Activated naive CD8-positive, alpha-beta T cell treated with anti-CD3 and anti-CD28 coated beads for 36 hours (primary cell): Measurements from ENCODE around the gene PHACTR3. TPM values are rescaled to one million over a fixed set of nuclear protein-coding genes. Genes with fewer than 3 reads are reported as not detected.

Source experiments
- DNase-seq: peaks from one replicate; pipeline ENCODE4 v3.0.0; 2021
- H3K27ac Mint-ChIP-seq: one replicate; pipeline ENCODE4 v1.8.0; 2022; ENCODE audit warnings: mild to moderate bottlenecking, moderate library complexity, mixed read lengths
- H3K27me3 Mint-ChIP-seq: one replicate; pipeline ENCODE4 v1.8.0; 2022; ENCODE audit warnings: mild to moderate bottlenecking, mixed read lengths
- H3K36me3 Mint-ChIP-seq: one replicate; pipeline ENCODE4 v1.8.0; 2021; ENCODE audit warnings: mild to moderate bottlenecking, mixed read lengths
- H3K4me1 Mint-ChIP-seq: one replicate; pipeline ENCODE4 v1.8.0; 2021; ENCODE audit warnings: mixed read lengths
- H3K4me3 Mint-ChIP-seq: one replicate; pipeline ENCODE4 v1.8.0; 2022; ENCODE audit warnings: mild to moderate bottlenecking, moderate library complexity, mixed read lengths
- H3K9me3 Mint-ChIP-seq: one replicate; pipeline ENCODE4 v1.8.0; 2022; ENCODE audit warnings: mixed read lengths
- total RNA-seq, 2 experiments: library from RNA; stranded (reverse); gene quantifications; one replicate each; pipeline ENCODE4 v1.2.3, GENCODE V29; 2021

Gene PHACTR3
- total RNA-seq, 2 experiments from 2014 or later = not detected

DNA sequence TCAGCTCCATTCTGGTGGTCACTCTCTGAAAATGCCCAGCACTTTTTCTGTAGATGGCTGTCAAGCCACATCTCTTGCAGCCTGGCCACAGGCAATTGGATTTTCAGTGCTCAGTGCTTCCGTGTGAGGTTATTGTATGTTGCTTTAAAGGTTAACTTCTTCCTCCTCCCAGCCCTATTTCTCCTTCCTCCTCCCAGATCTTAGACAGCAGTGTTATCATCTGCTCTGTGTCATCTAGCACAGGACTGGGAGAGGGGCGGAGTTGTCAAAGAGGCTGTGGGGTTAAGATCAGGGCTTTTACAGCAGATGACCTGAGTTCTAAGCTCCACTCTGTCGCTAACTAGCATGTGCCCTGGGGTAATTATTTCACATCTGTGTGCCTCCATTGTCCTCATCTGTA, 129.0 kb downstream of the PHACTR3 start:
- H3K9me3 Mint-ChIP-seq = no peaks in the 10 kb centered on the region
- no peaks in the 10 kb centered on the region for H3K27me3 Mint-ChIP-seq
- DNase-seq = no peak
- H3K4me1 Mint-ChIP-seq = no peaks in the 10 kb centered on the region
- H3K27ac Mint-ChIP-seq = no peak overlapping the region
- H3K36me3 Mint-ChIP-seq = no peaks in the 10 kb centered on the region
- H3K4me3 Mint-ChIP-seq = no peak overlapping the region

DNA sequence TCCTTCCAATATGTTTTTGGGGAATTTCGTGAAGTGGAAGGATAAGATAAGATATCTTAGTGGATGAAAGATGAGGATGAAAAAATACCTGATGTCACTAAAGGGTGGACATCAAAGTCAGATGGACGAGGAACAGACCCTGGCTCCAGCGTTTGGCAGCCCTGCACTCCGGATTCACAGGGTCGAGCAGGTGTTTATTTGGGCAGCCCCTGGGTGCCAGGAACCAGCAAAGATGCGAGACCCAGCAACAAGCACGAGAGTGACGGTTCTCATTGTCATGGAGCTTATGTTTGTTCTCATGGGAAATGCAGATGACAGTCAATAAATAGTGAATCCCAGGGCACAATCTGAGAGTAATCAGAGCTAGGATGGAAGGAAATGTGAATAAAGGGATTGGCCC, 131.1 kb downstream of the PHACTR3 start:
- Mint-ChIP-seq H3K27ac (no peak overlapping the region), H3K9me3 (no peaks in the 10 kb centered on the region), H3K4me1 (no peaks in the 10 kb centered on the region), H3K27me3 (no peaks in the 10 kb centered on the region), H3K4me3 (no peak overlapping the region), H3K36me3 (no peaks in the 10 kb centered on the region)
- DNase-seq = no peak

DNA sequence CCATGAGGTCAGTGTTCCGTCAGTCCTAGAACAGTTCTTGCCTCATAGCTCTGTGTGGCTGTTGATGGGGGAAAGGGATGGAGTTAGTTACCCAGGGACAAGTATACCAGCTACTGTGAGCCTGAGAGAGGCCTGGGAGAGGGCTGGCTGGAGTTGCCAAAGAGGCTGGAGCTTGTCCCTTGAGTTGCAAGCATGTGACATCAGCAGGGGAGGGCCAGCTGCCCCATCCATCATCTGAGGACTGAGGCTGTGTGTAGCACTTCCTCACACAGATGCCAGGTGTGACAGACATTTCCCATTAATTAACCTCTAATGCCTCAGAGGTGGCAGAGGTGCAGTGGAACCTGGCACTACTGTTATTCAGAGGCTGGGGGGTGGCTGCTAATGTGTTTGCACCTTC, 131.6 kb downstream of the PHACTR3 start:
- Mint-ChIP-seq H3K4me3 (no peak overlapping the region), H3K36me3 (no peaks in the 10 kb centered on the region), H3K27me3 (no peaks in the 10 kb centered on the region), H3K27ac (no peak overlapping the region), H3K4me1 (no peaks in the 10 kb centered on the region), H3K9me3 (no peaks in the 10 kb centered on the region)
- DNase-seq = no peak

DNA sequence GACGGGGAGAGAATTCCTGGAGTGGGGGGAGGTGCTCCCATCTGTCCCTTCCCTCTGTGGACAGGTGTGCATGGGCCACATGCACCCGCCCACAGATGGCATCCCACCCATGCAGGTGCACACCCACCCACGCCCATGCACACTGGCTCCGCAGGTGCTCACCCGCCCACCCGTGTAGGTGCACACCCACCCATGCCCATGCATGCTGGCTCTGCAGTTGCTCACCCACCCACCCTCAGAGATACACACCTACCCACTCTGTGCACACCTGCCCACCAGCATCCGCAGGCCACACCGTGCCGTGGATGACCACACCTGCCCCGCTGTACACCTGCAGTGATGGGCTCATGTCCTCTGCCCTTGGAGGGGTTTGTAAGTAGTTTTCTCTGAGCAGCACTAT, 132.0 kb downstream of the PHACTR3 start:
- DNase-seq = no peak
- Mint-ChIP-seq H3K9me3 (no peaks in the 10 kb centered on the region), H3K4me1 (no peaks in the 10 kb centered on the region), H3K27ac (no peak overlapping the region), H3K36me3 (no peaks in the 10 kb centered on the region), H3K4me3 (no peak overlapping the region), H3K27me3 (peaks cover under 1% of the 10 kb centered on the region)

DNA sequence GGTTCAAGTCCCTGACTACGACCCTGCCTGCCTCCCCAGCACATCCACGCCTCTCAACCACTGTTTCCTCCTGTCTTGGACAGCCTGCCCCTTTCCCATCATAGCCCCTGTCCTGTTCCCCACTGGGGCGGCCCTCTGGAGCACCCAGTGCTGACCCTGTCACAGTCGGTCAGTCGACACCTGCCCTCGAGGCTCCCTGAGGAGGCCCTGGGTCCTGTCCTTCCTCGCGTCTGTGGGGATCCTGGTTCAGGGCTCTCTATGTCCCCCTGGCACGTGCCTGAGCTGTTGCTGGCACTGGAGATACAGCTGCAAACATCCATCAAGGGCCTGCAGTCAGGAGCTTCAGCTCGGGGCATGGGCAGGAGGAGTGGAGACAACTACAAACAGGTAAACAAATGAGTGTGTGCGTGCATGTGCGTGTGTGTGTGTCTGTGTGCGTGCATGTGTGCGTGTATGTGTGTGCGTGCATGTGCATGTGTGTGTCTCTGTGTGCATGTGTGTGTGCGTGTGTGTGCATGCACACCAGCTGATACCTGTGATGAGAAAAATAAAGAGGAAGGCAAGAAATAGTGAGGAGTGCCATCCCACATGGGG, 132.8 kb downstream of the PHACTR3 start:
- no peaks in the 10 kb centered on the region for H3K4me1 Mint-ChIP-seq
- peaks cover 5% of the 10 kb centered on the region for H3K27me3 Mint-ChIP-seq
- no peak overlapping the region for H3K27ac Mint-ChIP-seq
- H3K9me3 Mint-ChIP-seq = no peaks in the 10 kb centered on the region
- no peak for DNase-seq
- H3K4me3 Mint-ChIP-seq = no peak overlapping the region
- H3K36me3 Mint-ChIP-seq = no peaks in the 10 kb centered on the region

DNA sequence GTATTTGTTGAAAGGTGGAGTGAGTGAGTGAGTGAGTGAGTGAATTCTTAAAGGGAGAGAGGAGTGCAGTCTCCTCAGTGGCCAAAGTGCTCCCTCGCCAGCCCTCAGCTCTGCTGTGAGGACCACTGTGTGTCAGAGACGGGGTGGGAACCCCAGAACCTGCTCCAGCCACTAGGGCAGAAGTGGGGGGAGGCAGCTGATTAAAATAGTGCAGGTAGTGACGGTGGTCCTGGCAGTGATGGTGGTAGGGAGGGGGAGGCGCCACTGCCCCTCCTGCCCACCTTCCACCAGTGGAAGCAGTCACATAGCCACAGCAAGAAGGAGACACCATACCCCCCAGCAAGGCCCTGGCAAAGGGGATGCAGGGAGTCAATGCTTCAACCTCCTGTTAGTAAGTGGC, 133.5 kb downstream of the PHACTR3 start:
- no peak overlapping the region for H3K4me3 Mint-ChIP-seq
- H3K4me1 Mint-ChIP-seq = no peaks in the 10 kb centered on the region
- H3K27ac Mint-ChIP-seq = no peak overlapping the region
- no peaks in the 10 kb centered on the region for H3K36me3 Mint-ChIP-seq
- no peak for DNase-seq
- H3K27me3 Mint-ChIP-seq = peaks cover 5% of the 10 kb centered on the region
- H3K9me3 Mint-ChIP-seq = no peaks in the 10 kb centered on the region

DNA sequence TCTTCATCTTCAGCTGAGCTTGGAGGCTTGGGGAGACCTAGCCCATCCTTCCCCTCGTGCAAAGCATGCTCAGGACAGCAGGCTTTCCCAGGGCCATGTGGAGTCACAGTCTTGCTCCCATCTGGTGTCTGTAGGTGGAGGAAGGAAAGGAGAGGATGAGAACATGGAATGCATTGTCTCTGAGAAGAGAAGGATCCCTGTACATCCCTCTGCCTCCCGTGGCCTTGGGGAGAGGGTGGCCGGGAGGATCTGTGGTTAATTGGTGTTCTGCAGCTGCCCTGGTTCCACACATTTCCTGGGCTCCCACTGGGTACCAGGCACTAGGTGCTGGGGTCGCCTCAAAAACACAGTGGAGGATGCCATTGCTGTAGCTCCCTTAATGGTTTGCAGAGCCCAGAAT, 134.5 kb downstream of the PHACTR3 start:
- Mint-ChIP-seq H3K27me3 (peaks cover 5% of the 10 kb centered on the region), H3K27ac (no peak overlapping the region), H3K4me3 (no peak overlapping the region), H3K9me3 (no peaks in the 10 kb centered on the region), H3K4me1 (no peaks in the 10 kb centered on the region), H3K36me3 (no peaks in the 10 kb centered on the region)
- DNase-seq = no peak

DNA sequence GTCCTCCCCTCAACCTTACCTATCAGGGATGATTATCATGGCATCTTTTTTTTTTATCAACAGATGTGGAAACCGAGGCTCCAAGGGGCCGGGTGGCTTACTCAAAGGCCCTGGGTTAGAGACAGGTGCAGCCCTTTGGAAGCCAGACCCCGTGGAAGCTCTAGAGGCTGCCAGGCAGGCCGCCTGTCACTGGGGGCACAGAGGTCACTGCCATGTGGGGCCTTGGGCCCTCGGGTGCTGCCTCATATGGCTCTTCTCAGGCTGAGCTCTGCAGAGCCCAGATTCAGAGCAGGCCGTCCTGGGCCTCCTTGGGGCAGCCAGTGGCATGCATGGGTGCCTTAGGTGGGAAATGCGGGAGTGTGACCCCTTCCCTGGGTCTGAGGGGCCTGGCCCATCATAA, 136.3 kb downstream of the PHACTR3 start:
- Mint-ChIP-seq H3K27me3 (peaks cover 5% of the 10 kb centered on the region), H3K4me3 (no peak overlapping the region), H3K4me1 (no peaks in the 10 kb centered on the region), H3K36me3 (no peaks in the 10 kb centered on the region), H3K9me3 (no peaks in the 10 kb centered on the region), H3K27ac (no peak overlapping the region)
- DNase-seq = no peak

DNA sequence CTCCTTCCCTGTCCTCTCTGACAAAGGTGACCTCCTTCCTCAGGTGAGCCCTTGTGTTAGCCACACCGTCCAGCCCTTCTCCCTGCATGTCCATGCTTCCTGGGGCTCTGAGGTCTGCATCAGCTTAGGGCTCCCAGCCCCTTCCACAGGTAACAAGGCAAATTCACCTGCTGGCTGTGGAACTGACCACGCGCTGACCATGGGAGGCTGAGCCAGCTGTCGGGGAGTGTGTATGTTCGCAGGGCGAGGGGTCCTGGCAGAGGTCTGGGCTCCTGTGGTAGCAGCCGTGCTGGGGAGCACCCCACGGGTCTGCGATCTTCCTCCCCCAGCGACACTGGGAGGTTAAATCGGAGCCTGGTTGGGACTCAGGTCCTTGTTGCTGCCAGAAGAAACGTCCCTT, 136.7 kb downstream of the PHACTR3 start:
- Mint-ChIP-seq H3K9me3 (no peaks in the 10 kb centered on the region), H3K4me1 (no peaks in the 10 kb centered on the region), H3K27me3 (peaks cover 5% of the 10 kb centered on the region), H3K27ac (no peak overlapping the region), H3K4me3 (no peak overlapping the region), H3K36me3 (no peaks in the 10 kb centered on the region)
- no peak for DNase-seq

DNA sequence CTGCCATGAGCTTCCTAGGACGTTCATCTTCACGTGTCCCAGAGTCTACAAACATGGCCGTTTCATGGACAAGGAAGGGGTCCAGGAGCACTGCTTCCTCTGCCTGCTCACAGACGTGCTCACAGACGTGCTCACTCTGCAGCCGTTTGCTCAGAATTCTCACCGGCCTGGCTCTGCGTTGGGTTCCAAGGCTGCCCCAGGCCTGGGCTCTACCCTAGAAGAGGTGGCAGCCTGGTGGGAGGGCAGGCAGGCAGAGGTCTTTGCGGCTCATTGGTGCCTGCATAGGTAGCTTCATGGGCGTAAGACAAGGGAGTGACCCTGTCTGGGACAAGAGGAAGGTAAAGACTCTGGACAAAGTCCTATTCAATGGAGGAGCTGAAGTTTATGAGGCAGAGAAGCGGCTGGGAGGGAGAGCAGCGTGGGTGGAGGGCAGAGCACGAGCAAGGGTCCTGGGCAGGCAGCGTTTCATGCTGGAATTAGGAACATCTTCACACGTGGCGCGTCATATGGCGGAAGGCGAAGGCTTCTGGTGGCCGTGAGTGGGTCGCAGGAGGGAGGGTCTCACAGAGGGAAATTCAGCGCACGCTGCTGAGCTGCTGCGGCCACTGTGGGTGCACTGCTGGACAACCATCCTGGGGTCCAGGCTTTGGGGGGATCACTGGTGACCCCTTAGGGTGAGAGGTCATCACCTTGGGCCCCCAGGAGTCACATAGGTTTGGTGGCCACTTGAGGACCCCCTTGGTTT, 138.2 kb downstream of the PHACTR3 start:
- Mint-ChIP-seq H3K27ac (no peak overlapping the region), H3K4me1 (no peaks in the 10 kb centered on the region), H3K9me3 (no peaks in the 10 kb centered on the region), H3K27me3 (peaks cover 5% of the 10 kb centered on the region), H3K36me3 (no peaks in the 10 kb centered on the region), H3K4me3 (no peak overlapping the region)
- DNase-seq = no peak

DNA sequence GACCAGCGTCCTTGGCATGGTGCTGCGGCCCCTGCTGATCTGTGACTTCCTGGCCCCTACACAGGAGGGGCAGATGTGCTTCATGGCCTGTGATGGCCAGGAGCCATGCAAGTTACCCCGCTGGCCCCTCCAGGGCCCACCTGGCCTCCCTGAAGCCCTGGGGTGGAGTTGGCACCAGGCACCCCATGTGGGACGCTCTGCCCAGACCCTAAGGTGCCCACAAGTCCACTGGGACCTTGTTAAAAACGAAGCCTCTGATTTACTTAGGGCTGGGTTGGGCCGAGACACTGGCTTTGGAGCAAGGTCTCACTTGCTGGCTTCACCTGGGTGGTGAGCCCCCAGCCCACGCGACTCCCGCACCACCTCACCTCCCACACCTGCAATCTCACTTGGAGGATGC, 139.0 kb downstream of the PHACTR3 start:
- H3K27ac Mint-ChIP-seq = no peak overlapping the region
- DNase-seq = no peak
- peaks cover 5% of the 10 kb centered on the region for H3K27me3 Mint-ChIP-seq

DNA sequence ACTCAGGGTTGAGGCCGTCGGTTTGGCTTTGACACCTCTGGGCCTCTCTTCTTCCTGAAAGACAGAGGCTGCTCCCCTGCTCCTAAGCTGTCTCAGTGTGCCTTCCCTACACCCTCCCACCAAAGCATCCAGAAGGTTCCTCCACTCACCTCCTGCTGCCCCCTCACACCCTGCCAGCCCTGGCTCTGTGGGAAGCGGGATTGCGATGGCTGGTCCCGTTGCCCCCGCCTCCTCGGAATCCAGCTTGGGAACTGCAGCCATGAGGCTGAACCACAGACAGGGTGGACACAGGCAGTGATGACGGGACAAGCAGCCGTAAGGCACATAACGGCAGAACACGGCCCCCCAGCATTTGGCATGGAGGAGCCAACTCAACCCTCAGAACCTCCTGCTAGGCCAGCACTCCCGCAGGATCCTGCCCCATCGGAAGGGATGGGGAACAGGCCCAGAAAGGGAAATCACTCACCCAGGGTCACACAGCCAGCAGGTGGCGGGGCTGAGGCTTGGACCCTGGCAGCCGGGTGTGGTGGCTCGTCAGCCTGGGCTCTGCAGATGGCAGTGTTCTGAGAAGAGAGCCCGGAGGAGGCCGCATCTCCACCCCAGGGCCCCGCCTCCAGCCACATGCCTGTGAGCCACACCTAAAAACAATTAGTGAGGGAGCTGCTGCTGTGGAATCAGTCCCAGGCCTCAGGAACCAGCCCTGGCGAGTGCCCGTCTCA, 139.6 kb downstream of the PHACTR3 start:
- no peak overlapping the region for H3K27ac Mint-ChIP-seq
- no peak overlapping the region for H3K4me3 Mint-ChIP-seq
- H3K4me1 Mint-ChIP-seq = no peaks in the 10 kb centered on the region
- H3K9me3 Mint-ChIP-seq = no peaks in the 10 kb centered on the region
- no peaks in the 10 kb centered on the region for H3K36me3 Mint-ChIP-seq
- peaks cover 5% of the 10 kb centered on the region for H3K27me3 Mint-ChIP-seq
- DNase-seq = no peak

More for the DNA sequence above, 139.0 kb downstream of the PHACTR3 start:
- Mint-ChIP-seq H3K4me3 (no peak overlapping the region), H3K36me3 (no peaks in the 10 kb centered on the region), H3K4me1 (no peaks in the 10 kb centered on the region), H3K9me3 (no peaks in the 10 kb centered on the region)

DNA sequence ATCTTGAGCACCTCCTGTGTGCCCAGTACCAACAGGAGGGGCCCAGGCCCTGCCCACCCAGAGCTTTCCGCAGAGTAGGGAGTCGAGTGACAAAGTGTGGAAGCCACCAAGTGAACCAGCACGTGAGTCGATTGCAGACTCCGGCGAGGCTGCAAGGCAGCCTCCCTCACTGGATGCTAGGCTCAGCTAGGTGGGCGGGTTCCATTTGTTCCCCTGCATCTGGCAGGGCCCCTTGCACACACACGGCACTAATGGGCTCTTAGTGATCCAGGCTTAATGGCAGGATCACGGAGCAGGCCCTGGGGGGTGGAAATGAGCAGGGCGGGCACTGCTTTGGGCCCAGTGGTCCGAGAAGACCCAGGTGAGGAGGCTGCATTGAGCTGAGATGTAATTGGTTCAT, 140.4 kb downstream of the PHACTR3 start:
- Mint-ChIP-seq H3K27ac (no peak overlapping the region), H3K36me3 (no peaks in the 10 kb centered on the region), H3K27me3 (peaks cover 10% of the 10 kb centered on the region), H3K4me1 (no peaks in the 10 kb centered on the region), H3K4me3 (no peak overlapping the region), H3K9me3 (no peaks in the 10 kb centered on the region)
- DNase-seq = no peak

DNA sequence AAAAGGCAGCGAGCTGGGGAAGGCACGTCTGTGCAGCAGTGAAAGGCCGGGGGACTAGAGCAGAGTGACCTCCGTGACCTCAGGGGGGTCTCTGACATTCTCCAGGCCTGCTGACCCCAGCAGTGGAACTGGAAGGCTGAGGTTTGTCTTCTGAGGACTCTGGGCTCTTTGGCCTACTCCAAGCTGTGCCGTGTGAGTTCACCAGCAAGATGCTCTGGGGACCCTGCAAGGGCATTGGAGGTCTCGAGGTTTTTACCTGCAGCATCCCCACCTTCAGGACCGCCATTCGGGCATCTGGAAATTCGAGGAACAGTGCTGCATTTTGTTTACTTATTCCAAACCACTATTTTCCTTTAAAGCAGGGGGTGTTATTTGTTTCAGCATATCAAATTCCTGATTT, 140.9 kb downstream of the PHACTR3 start:
- Mint-ChIP-seq H3K4me3 (no peak overlapping the region), H3K9me3 (no peaks in the 10 kb centered on the region), H3K27ac (no peak overlapping the region), H3K4me1 (no peaks in the 10 kb centered on the region), H3K36me3 (no peaks in the 10 kb centered on the region), H3K27me3 (peaks cover 12% of the 10 kb centered on the region)
- DNase-seq = no peak

DNA sequence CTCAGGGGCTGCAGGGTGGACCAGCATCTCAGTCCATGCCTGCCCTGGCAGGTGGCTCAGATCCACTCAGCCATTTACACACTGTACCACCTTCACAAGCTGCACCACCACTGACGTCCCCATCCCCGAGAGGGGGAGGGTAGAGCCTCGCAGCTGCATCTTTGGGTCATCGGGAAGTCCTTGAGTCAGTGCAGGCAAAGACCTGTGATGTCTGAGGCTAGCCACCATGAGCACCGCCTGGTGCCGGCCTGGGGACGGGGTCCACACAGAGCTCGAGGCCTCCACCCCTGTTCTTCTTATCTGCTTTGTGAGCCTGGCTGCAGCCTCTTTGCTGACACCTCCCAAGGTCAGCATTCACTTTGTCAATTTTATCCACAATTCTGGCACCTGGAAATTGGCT, 141.4 kb downstream of the PHACTR3 start:
- Mint-ChIP-seq H3K9me3 (no peaks in the 10 kb centered on the region), H3K4me3 (no peak overlapping the region), H3K4me1 (no peaks in the 10 kb centered on the region), H3K27ac (no peak overlapping the region), H3K27me3 (peaks cover 14% of the 10 kb centered on the region), H3K36me3 (no peaks in the 10 kb centered on the region)
- DNase-seq = no peak

DNA sequence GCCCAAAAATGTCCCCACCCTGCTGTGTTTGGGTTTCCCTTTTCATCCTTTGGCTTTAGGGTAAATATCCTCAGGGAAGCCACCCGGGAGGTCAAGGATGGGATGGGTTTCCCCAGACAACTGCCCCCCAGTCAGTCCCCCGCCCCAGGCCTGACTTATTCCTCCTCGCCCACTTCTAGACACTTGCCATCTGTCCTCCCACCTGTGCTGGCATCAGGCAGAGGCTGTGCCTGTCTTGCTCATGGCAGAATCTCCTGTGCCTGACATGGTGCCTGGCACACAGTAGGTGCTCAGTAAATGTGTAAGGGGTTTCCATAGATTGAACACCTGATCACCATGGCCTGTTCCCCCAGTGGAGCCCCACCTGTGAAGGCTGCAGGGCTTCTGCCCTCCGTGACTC, 141.8 kb downstream of the PHACTR3 start:
- H3K27ac Mint-ChIP-seq = no peak overlapping the region
- no peaks in the 10 kb centered on the region for H3K36me3 Mint-ChIP-seq
- no peaks in the 10 kb centered on the region for H3K9me3 Mint-ChIP-seq
- H3K4me1 Mint-ChIP-seq = no peaks in the 10 kb centered on the region
- no peak for DNase-seq
- H3K27me3 Mint-ChIP-seq = peaks cover 16% of the 10 kb centered on the region
- no peak overlapping the region for H3K4me3 Mint-ChIP-seq
